HG03159 (cell line): ENCODE results near the gene TMSB4X.
"Not testable (repeated sequence)": the region's sequence is repeated elsewhere in the genome, so short reads cannot be mapped to it uniquely, and the experiment has no call there.

Experiments used
- ATAC-seq: cut with Tn5 transposase; IDR thresholded peaks from one replicate; pipeline ENCODE4 v1.9.1; 2021; ENCODE audit warnings: mild to moderate bottlenecking, moderate library complexity; ENCODE audit not compliant: unreplicated experiment

Gene TMSB4X

GRCh38 chrX:12994321-12994720, 19.4 kb downstream of the TMSB4X start:
- ATAC-seq: no peak

GRCh38 chrX:12996934-12997435, 22.1 kb downstream of the TMSB4X start:
- ATAC-seq: no peak

GRCh38 chrX:12997906-12998687, 23.2 kb downstream of the TMSB4X start:
- ATAC-seq: no peak

GRCh38 chrX:12999422-12999821, 24.5 kb downstream of the TMSB4X start:
- ATAC-seq: peak; percentile 42

- ATAC-seq: peak; percentile 50
Observed at GRCh38 chrX:13000301-13000811, 25.4 kb downstream of the TMSB4X start.

- ATAC-seq: no peak
Observed at GRCh38 chrX:13001097-13001496, 26.2 kb downstream of the TMSB4X start.

- no peak for ATAC-seq
Observed at GRCh38 chrX:13001961-13002671, 27.2 kb downstream of the TMSB4X start.

- peak; percentile 59 for ATAC-seq
Observed at GRCh38 chrX:13005661-13006473, 31.0 kb downstream of the TMSB4X start.

- no peak for ATAC-seq
Observed at GRCh38 chrX:13007519-13008188, 32.7 kb downstream of the TMSB4X start.

GRCh38 chrX:13008189-13008533, 33.3 kb downstream of the TMSB4X start:
- ATAC-seq: peak; percentile 31

- ATAC-seq: no peak
Observed at GRCh38 chrX:13008851-13009250, 33.9 kb downstream of the TMSB4X start.

GRCh38 chrX:13009273-13009672, 34.4 kb downstream of the TMSB4X start:
- ATAC-seq: no peak

- ATAC-seq: no peak
Observed at GRCh38 chrX:13009844-13010243, 34.9 kb downstream of the TMSB4X start.

GRCh38 chrX:13010546-13010945, 35.6 kb downstream of the TMSB4X start:
- ATAC-seq: no peak

- ATAC-seq: peak; percentile 89
Observed at GRCh38 chrX:13013363-13014110, 38.6 kb downstream of the TMSB4X start.

GRCh38 chrX:13014111-13015096, 39.5 kb downstream of the TMSB4X start:
- ATAC-seq: peak; percentile 22

- ATAC-seq: no peak
Observed at GRCh38 chrX:13015536-13016236, 40.8 kb downstream of the TMSB4X start.

- ATAC-seq: not testable (repeated sequence)
Observed at GRCh38 chrX:13016731-13017130, 41.8 kb downstream of the TMSB4X start.
